ENCODE data around the gene CPNE4.

CPNE4 gene

GRCh38 chr3:132008837-132009236 lies 26.0 kb downstream of the CPNE4 start:
- no peak overlapping the region for H3K4me3 ChIP-seq (ENCODE audit: low read depth, low read length)
- in situ Hi-C loops (cut with HindIII; ENCODE audit: low sequenced_read_pairs): no loop called here
- TF ChIP-seq CTCF (IDR thresholded peaks at IDR 0.05; ENCODE audit: low read depth, low read length): no peak
- no peak for DNase-seq (ENCODE audit: low read depth, low spot score)

- no peak overlapping the region for H3K4me3 ChIP-seq (ENCODE audit: low read depth, low read length)
- no peak for DNase-seq (ENCODE audit: low read depth, low spot score)
- in situ Hi-C loops (cut with HindIII; ENCODE audit: low sequenced_read_pairs): no loop called here
- TF ChIP-seq CTCF (IDR thresholded peaks at IDR 0.05; ENCODE audit: low read depth, low read length): no peak
These were observed 27.2 kb downstream of the CPNE4 start for GRCh38 chr3:132007617-132008016.

- DNase-seq (ENCODE audit: low read depth, low spot score): peak; percentile 17
- in situ Hi-C loops (cut with HindIII; ENCODE audit: low sequenced_read_pairs): no loop called here
- H3K4me3 ChIP-seq (ENCODE audit: low read depth, low read length): no peak overlapping the region
These were observed 28.1 kb downstream of the CPNE4 start for GRCh38 chr3:132006605-132007204.

GRCh38 chr3:132004571-132004970 lies 30.2 kb downstream of the CPNE4 start:
- no peak overlapping the region for H3K4me3 ChIP-seq (ENCODE audit: low read depth, low read length)
- no peak for TF ChIP-seq CTCF (IDR thresholded peaks at IDR 0.05; ENCODE audit: low read depth, low read length)
- peak; percentile 90 for DNase-seq (ENCODE audit: low read depth, low spot score)
- in situ Hi-C loops (cut with HindIII; ENCODE audit: low sequenced_read_pairs): no loop called here

More at GRCh38 chr3:132006605-132007204, 28.1 kb downstream of the CPNE4 start:
- peak; percentile 54 for TF ChIP-seq CTCF (IDR thresholded peaks at IDR 0.05; ENCODE audit: low read depth, low read length)

- no peak overlapping the region for H3K4me3 ChIP-seq (ENCODE audit: low read depth, low read length)
- TF ChIP-seq CTCF (IDR thresholded peaks at IDR 0.05; ENCODE audit: low read depth, low read length): no peak
- in situ Hi-C loops (cut with HindIII; ENCODE audit: low sequenced_read_pairs): no loop called here
- DNase-seq (ENCODE audit: low read depth, low spot score): no peak
These were observed 31.1 kb downstream of the CPNE4 start for GRCh38 chr3:132003685-132004084.

GRCh38 chr3:132001999-132002398 lies 32.8 kb downstream of the CPNE4 start:
- no peak overlapping the region for H3K4me3 ChIP-seq (ENCODE audit: low read depth, low read length)
- in situ Hi-C loops (cut with HindIII; ENCODE audit: low sequenced_read_pairs): no loop called here
- no peak for TF ChIP-seq CTCF (IDR thresholded peaks at IDR 0.05; ENCODE audit: low read depth, low read length)
- DNase-seq (ENCODE audit: low read depth, low spot score): no peak

All from astrocyte of the spinal cord (primary cell).